GM15510 (cell line): ENCODE data around the gene PARP15.

Experiments used
- POLR2A ChIP-seq: IDR thresholded peaks from 3 replicates; pipeline ENCODE4 v1.6.1; 2011; ENCODE audit warnings: borderline replicate concordance; ENCODE audit not compliant: insufficient read length; ENCODE audit errors: extremely low read depth

PARP15 gene

GRCh38 chr3:122623031-122623829 lies 45.8 kb downstream of the PARP15 start:
- TF ChIP-seq POLR2A, result no peak

GRCh38 chr3:122626515-122627180 lies 49.2 kb downstream of the PARP15 start:
- no peak for TF ChIP-seq POLR2A

- no peak for TF ChIP-seq POLR2A
Observed at GRCh38 chr3:122627301-122627700, 49.9 kb downstream of the PARP15 start.

GRCh38 chr3:122628567-122628966 lies 51.1 kb downstream of the PARP15 start:
- TF ChIP-seq POLR2A, result no peak

- TF ChIP-seq POLR2A, result no peak
Observed at GRCh38 chr3:122629763-122630162, 52.3 kb downstream of the PARP15 start.

- no peak for TF ChIP-seq POLR2A
Observed at GRCh38 chr3:122635789-122636188, 58.3 kb downstream of the PARP15 start.

GRCh38 chr3:122636697-122637096 lies 59.2 kb downstream of the PARP15 start:
- TF ChIP-seq POLR2A, result no peak

- TF ChIP-seq POLR2A, result no peak
Observed at GRCh38 chr3:122640437-122640999, 63.1 kb downstream of the PARP15 start.

GRCh38 chr3:122642935-122643334 lies 65.5 kb downstream of the PARP15 start:
- no peak for TF ChIP-seq POLR2A

- no peak for TF ChIP-seq POLR2A
Observed at GRCh38 chr3:122646146-122646988, 68.9 kb downstream of the PARP15 start.

- TF ChIP-seq POLR2A, result no peak
Observed at GRCh38 chr3:122660297-122660974, 83.0 kb downstream of the PARP15 start.

- TF ChIP-seq POLR2A, result no peak
Observed at GRCh38 chr3:122661633-122662032, 84.2 kb downstream of the PARP15 start.

- TF ChIP-seq POLR2A, result no peak
Observed at GRCh38 chr3:122662505-122662904, 85.1 kb downstream of the PARP15 start.

GRCh38 chr3:122665226-122665786 lies 87.9 kb downstream of the PARP15 start:
- no peak for TF ChIP-seq POLR2A

GRCh38 chr3:122665881-122666280 lies 88.4 kb downstream of the PARP15 start:
- no peak for TF ChIP-seq POLR2A
